GM12891 (cell line): Measurements from ENCODE around the gene PTGIS.

Experiments
- PAX5 ChIP-seq: IDR thresholded peaks from 2 replicates; pipeline ENCODE4 v1.6.1; 2011; ENCODE audit warnings: low read length, moderate library complexity, mild to moderate bottlenecking; ENCODE audit not compliant: insufficient read depth, severe bottlenecking
- POLR2A ChIP-seq: IDR thresholded peaks from 2 replicates; pipeline ENCODE4 v1.6.1; 2011; ENCODE audit warnings: low read depth, low read length, control low read depth
- POLR2AphosphoS5 ChIP-seq: IDR thresholded peaks from 2 replicates; pipeline ENCODE4 v1.6.1; 2011; ENCODE audit warnings: low read depth, low read length, control low read depth
- POU2F2 ChIP-seq: IDR thresholded peaks from 2 replicates; pipeline ENCODE4 v1.6.1; 2011; ENCODE audit warnings: low read depth, mild to moderate bottlenecking, control low read depth, low read length, moderate library complexity
- SPI1 ChIP-seq: IDR thresholded peaks from 2 replicates; pipeline ENCODE4 v1.6.1; 2011; ENCODE audit warnings: low read depth, low read length, control low read depth
- TAF1 ChIP-seq: IDR thresholded peaks from 2 replicates; pipeline ENCODE4 v1.6.1; 2011; ENCODE audit warnings: low read depth, low read length, control low read depth

DNA sequence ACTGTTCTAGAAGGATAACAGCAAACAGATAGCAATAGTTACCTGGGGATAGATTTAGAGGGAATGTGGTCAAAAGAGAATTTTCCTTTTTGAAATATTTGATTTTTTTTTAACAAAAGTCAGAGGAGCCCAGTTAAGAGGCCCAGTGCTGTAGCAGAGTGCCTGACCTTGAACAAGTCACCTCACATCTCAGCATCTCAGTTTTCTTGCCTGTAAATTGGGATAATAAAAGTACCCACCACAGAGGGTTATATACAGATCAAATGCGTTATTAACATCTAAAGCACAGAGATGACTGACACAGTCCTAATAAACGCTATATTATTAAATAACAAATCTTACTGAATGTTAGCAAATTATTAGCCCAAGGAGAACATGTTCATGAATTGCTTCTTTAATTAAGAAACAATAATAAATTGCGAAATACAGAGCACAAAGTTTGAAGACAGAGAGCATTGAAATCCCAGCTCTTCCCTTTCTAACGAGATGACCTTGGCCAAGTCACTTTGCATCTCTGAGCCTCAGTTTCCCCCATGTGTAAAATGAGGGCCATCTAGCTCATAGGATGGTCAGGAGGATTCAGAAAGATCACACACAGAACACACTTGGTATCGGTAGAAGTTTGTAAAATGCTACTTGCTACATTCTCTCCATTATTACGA lies 35.5 kb downstream of the PTGIS start:
- TF ChIP-seq POLR2A (no peak), POLR2AphosphoS5 (no peak), TAF1 (no peak), SPI1 (no peak), POU2F2 (no peak), PAX5 (no peak)
